ENCODE data around the gene ATPAF2.
"Not testable (repeated sequence)": the region's sequence is repeated elsewhere in the genome, so short reads cannot be mapped to it uniquely, and the experiment has no call there.

The ATPAF2 gene

GRCh38 chr17:18017958-18018357 is 21.0 kb downstream of the ATPAF2 start:
- in situ Hi-C loops (cut with MboI; ENCODE audit: low pct_unique_long_range_greater_than_20kb, low sequenced_read_pairs), result no loop called here
- DNase-seq, result no peak

DNA sequence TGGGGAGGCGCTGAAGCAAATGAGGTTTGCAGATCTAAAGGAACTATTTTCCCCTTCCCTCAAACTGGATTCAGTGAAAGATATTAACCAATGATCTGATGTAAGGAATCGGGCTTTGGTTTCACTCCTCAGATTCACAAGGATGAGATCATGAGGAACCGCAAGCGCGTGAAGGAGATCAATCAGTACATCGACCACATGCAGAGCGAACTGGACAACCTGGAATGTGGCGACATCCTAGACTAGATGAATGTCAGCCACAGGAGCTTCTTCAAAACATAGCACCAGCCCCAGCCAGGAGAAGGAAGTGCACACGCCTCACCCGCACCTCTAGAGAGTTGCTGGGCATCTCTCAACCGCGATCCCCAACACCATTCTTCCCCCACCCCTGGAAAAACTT is 22.5 kb downstream of the ATPAF2 start:
- in situ Hi-C loops (cut with MboI; ENCODE audit: low pct_unique_long_range_greater_than_20kb, low sequenced_read_pairs), result no loop called here
- no peak for DNase-seq

GRCh38 chr17:18015593-18015992 is 23.4 kb downstream of the ATPAF2 start:
- DNase-seq, result no peak
- in situ Hi-C loops (cut with MboI; ENCODE audit: low pct_unique_long_range_greater_than_20kb, low sequenced_read_pairs), result no loop called here

GRCh38 chr17:18014006-18014405 is 25.0 kb downstream of the ATPAF2 start:
- DNase-seq, result no peak
- in situ Hi-C loops (cut with MboI; ENCODE audit: low pct_unique_long_range_greater_than_20kb, low sequenced_read_pairs), result no loop called here

DNA sequence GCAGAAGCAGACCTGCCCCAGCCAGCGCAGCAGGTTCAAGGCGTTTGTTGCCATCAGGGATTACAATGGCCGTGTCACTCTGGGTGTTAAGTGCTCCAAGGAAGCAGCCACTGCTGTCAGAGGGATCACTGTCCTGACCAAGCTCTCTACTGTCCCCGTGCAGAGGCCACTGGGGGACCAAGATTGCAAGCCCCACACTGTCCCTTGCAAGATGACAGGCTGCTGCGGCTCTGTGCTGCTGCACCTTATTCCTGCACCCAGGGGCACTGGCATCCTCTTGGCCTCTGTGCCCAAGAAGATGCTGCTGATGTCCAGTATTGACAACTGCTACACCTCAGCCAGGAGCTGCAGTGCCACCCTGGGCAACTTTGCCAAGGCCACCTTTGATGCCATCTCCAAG is 27.7 kb downstream of the ATPAF2 start:
- no peak for DNase-seq
- in situ Hi-C loops (cut with MboI; ENCODE audit: low pct_unique_long_range_greater_than_20kb, low sequenced_read_pairs), result no loop called here

GRCh38 chr17:18009609-18010420 is 29.2 kb downstream of the ATPAF2 start:
- in situ Hi-C loops (cut with MboI; ENCODE audit: low pct_unique_long_range_greater_than_20kb, low sequenced_read_pairs), result no loop called here
- no peak for DNase-seq

GRCh38 chr17:18008496-18009268 is 30.3 kb downstream of the ATPAF2 start:
- no peak for DNase-seq
- in situ Hi-C loops (cut with MboI; ENCODE audit: low pct_unique_long_range_greater_than_20kb, low sequenced_read_pairs), result no loop called here

GRCh38 chr17:18006495-18007239 is 32.3 kb downstream of the ATPAF2 start:
- in situ Hi-C loops (cut with MboI; ENCODE audit: low pct_unique_long_range_greater_than_20kb, low sequenced_read_pairs), result no loop called here
- DNase-seq, result no peak

- in situ Hi-C loops (cut with MboI; ENCODE audit: low pct_unique_long_range_greater_than_20kb, low sequenced_read_pairs), result no loop called here
Observed at GRCh38 chr17:18005496-18005895, 33.5 kb downstream of the ATPAF2 start.

GRCh38 chr17:18004884-18005305 is 34.1 kb downstream of the ATPAF2 start:
- no peak for DNase-seq

More at GRCh38 chr17:18005496-18005895, 33.5 kb downstream of the ATPAF2 start:
- no peak for DNase-seq

GRCh38 chr17:18004345-18004744 is 34.6 kb downstream of the ATPAF2 start:
- in situ Hi-C loops (cut with MboI; ENCODE audit: low pct_unique_long_range_greater_than_20kb, low sequenced_read_pairs), result no loop called here
- no peak for DNase-seq

More at GRCh38 chr17:18004884-18005305, 34.1 kb downstream of the ATPAF2 start:
- in situ Hi-C loops (cut with MboI; ENCODE audit: low pct_unique_long_range_greater_than_20kb, low sequenced_read_pairs), result no loop called here

DNA sequence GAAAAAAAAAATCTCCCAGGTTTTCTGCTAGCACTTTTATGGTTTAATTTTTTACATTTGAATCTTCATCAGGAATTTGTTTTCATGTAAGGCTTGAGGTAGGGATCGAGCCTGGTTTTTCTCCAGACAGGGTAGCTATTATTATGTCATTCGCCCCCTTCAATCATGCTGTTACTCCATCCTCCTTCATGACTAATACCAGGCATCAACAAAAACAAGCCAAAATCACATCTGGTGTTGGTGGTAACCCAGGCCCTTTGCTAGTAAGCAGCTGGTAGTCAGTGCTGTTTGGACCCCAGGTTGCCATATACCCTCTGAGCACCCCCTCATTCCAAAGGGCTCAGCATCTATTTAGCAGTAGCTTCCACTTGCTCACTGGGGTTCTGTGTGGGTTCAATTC is 36.8 kb downstream of the ATPAF2 start:
- in situ Hi-C loops (cut with MboI; ENCODE audit: low pct_unique_long_range_greater_than_20kb, low sequenced_read_pairs), result no loop called here
- DNase-seq, result no peak

DNA sequence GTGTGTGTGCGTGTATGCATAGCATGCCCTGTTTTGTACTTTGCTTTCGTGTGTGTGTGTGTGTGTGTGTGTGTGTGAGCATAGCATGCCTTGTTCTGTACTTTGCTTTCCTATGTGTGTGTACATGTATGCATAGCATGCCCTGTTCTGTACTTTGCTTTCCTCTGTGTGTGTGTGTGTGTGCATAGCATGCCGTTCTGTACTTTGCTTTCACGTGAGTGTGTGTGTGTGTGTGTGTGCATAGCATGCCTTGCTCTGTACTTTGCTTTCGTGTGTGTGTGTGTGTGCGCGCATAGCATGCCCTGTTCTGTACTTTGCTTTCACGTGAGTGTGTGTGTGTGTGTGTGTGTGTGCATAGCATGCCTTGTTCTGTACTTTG is 38.9 kb downstream of the ATPAF2 start:
- in situ Hi-C loops (cut with MboI; ENCODE audit: low pct_unique_long_range_greater_than_20kb, low sequenced_read_pairs), result no loop called here

GRCh38 chr17:17999364-18000029 is 39.5 kb downstream of the ATPAF2 start:
- in situ Hi-C loops (cut with MboI; ENCODE audit: low pct_unique_long_range_greater_than_20kb, low sequenced_read_pairs), result no loop called here
- no peak for DNase-seq

More for the DNA sequence above, 38.9 kb downstream of the ATPAF2 start:
- DNase-seq, result no peak

DNA sequence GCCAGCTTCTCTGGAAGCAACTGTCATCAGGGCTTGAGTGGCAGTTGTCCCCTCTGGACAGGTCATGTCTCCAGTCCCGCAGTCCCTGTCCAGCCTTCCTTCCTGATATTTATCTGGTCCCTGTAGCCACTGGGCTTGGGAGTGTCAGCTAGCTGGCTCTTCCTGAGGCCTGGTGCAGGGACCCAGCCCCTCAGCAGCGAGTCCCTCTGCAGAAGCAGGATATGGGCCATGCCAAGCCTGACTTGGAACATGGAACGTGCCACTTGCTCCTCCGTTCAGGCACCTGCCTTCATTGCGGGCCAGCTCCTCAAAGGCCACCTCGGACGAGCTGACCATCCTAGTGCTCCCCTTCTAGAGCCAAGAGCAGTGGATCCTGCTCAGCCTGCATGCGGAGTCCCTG is 40.0 kb downstream of the ATPAF2 start:
- in situ Hi-C loops (cut with MboI; ENCODE audit: low pct_unique_long_range_greater_than_20kb, low sequenced_read_pairs), result no loop called here
- DNase-seq, result no peak

DNA sequence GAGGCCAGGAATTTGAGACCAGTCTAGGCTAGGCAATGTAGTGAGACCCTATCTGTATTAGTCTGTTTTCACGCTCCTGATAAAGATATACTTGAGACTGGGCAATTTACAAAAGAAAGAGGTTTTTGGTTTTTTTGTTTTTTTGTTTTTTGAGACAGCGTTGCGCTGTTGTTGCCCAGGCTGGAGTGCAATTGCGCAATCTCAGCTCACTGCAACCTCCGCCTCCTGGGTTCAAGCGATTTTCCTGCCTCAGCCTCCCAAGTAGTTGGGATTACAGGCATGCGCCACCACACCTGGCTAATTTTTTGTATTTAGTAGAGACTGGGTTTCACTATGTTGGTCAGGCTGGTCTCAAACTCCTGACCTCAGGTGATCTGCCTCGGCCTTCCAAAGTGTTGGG is 43.1 kb downstream of the ATPAF2 start:
- in situ Hi-C loops (cut with MboI; ENCODE audit: low pct_unique_long_range_greater_than_20kb, low sequenced_read_pairs); DNase-seq: not testable (repeated sequence)

- in situ Hi-C loops (cut with MboI; ENCODE audit: low pct_unique_long_range_greater_than_20kb, low sequenced_read_pairs), result no loop called here
- peak; percentile 32 for DNase-seq
Observed at GRCh38 chr17:17994271-17995069, 44.5 kb downstream of the ATPAF2 start.

GRCh38 chr17:17993852-17994251 is 45.1 kb downstream of the ATPAF2 start:
- no peak for DNase-seq
- in situ Hi-C loops (cut with MboI; ENCODE audit: low pct_unique_long_range_greater_than_20kb, low sequenced_read_pairs), result no loop called here
